ENCODE measurements around the gene MAP2K5. TPM values are rescaled to one million over a fixed set of nuclear protein-coding genes. Genes with fewer than 3 reads are reported as not detected.
A peak's percentile ranks its signal among the peaks of the same experiment; 100 is the strongest.

MAP2K5 gene
- total and polyA plus RNA-seq, 8 donors: 13.5 to 25.0 (median 20.8) TPM

GRCh38 chr15:67807141-67807540 lies 264.6 kb downstream of the MAP2K5 start:
- Histone ChIP-seq H3K36me3 (peaks cover 0 to 22% of the 10 kb centered on the region in 2 donors), H3K27ac (no peak overlapping the region), H3K9me3 (no peaks in the 10 kb centered on the region), H3K27me3 (no peaks in the 10 kb centered on the region), H3K4me3 (no peak overlapping the region), H3K4me1 (no peaks in the 10 kb centered on the region)
- no peak for TF ChIP-seq CTCF (IDR thresholded peaks at IDR 0.05)
- DNase-seq: peak in 1 of 4 donors; percentile 30
- intact Hi-C loops (cut with DNase I): no loop called here
- no peak for ATAC-seq

- H3K27ac ChIP-seq: no peak overlapping the region
- no peaks in the 10 kb centered on the region for H3K27me3 ChIP-seq
- no peak for DNase-seq
- peaks cover 0 to 19% of the 10 kb centered on the region in 2 donors for H3K36me3 ChIP-seq
- TF ChIP-seq CTCF (IDR thresholded peaks at IDR 0.05): no peak
- intact Hi-C loops (cut with DNase I): no loop called here
- no peak for ATAC-seq
- no peaks in the 10 kb centered on the region for H3K9me3 ChIP-seq
- H3K4me3 ChIP-seq: no peak overlapping the region
- no peaks in the 10 kb centered on the region for H3K4me1 ChIP-seq
Observed at GRCh38 chr15:67807836-67808235, 265.3 kb downstream of the MAP2K5 start.

- TF ChIP-seq CTCF (IDR thresholded peaks at IDR 0.05): no peak
Observed at GRCh38 chr15:67808821-67809220, 266.3 kb downstream of the MAP2K5 start.

GRCh38 chr15:67809441-67809840 lies 266.9 kb downstream of the MAP2K5 start:
- no peaks in the 10 kb centered on the region for H3K27me3 ChIP-seq

More at GRCh38 chr15:67808821-67809220, 266.3 kb downstream of the MAP2K5 start:
- no peak for ATAC-seq
- no peak overlapping the region for H3K4me3 ChIP-seq
- no peaks in the 10 kb centered on the region for H3K4me1 ChIP-seq
- H3K27me3 ChIP-seq: no peaks in the 10 kb centered on the region
- intact Hi-C loops (cut with DNase I): no loop called here
- no peaks in the 10 kb centered on the region for H3K9me3 ChIP-seq
- peaks cover 0 to 17% of the 10 kb centered on the region in 2 donors for H3K36me3 ChIP-seq
- DNase-seq: peak in 1 of 4 donors; percentile 9
- no peak overlapping the region for H3K27ac ChIP-seq

GRCh38 chr15:67809866-67810265 lies 267.4 kb downstream of the MAP2K5 start:
- TF ChIP-seq CTCF (IDR thresholded peaks at IDR 0.05): no peak
- ATAC-seq (no peak), DNase-seq (peak in 1 of 4 donors; percentile 56)
- no peaks in the 10 kb centered on the region for H3K9me3 ChIP-seq
- H3K27me3 ChIP-seq: no peaks in the 10 kb centered on the region
- no peak overlapping the region for H3K4me3 ChIP-seq
- no peak overlapping the region for H3K27ac ChIP-seq
- peaks cover 0 to 17% of the 10 kb centered on the region in 2 donors for H3K36me3 ChIP-seq
- no peaks in the 10 kb centered on the region for H3K4me1 ChIP-seq
- intact Hi-C loops (cut with DNase I): no loop called here

More at GRCh38 chr15:67809441-67809840, 266.9 kb downstream of the MAP2K5 start:
- Histone ChIP-seq H3K4me3 (no peak overlapping the region), H3K27ac (no peak overlapping the region), H3K36me3 (peaks cover 0 to 17% of the 10 kb centered on the region in 2 donors), H3K9me3 (no peaks in the 10 kb centered on the region), H3K4me1 (no peaks in the 10 kb centered on the region)
- DNase-seq (no peak), ATAC-seq (no peak)
- intact Hi-C loops (cut with DNase I): no loop called here
- TF ChIP-seq CTCF (IDR thresholded peaks at IDR 0.05): no peak

Measured in left lung (tissue), 10 donors.